Hindlimb muscle (tissue), 1 donor: Measurements from ENCODE around the gene NDST3. TPM values are rescaled to one million over a fixed set of nuclear protein-coding genes. Genes with fewer than 3 reads are reported as not detected.
"Not testable (repeated sequence)": the region's sequence is repeated elsewhere in the genome, so short reads cannot be mapped to it uniquely, and the experiment has no call there.

Experiments used
- DNase-seq: peaks from one replicate; pipeline ENCODE4 v3.0.0-alpha.2; 2013
- polyA plus RNA-seq: library from polyadenylated mRNA; unstranded; fragments of 120-200 nt; gene quantifications from one replicate; pipeline ENCODE4 v1.2.1, GENCODE V29; 2013; ENCODE audit not compliant: insufficient read length

The NDST3 gene
- polyA plus RNA-seq, 1 donor = not detected

- DNase-seq = no peak
These were observed 242.3 kb downstream of the NDST3 start for GRCh38 chr4:118276580-118276979.

GRCh38 chr4:118277243-118277642, 243.0 kb downstream of the NDST3 start:
- DNase-seq = no peak

- peak; percentile 94 for DNase-seq
These were observed 244.4 kb downstream of the NDST3 start for GRCh38 chr4:118278473-118279274.

GRCh38 chr4:118279328-118279727, 245.0 kb downstream of the NDST3 start:
- DNase-seq = no peak

- no peak for DNase-seq
These were observed 245.7 kb downstream of the NDST3 start for GRCh38 chr4:118279920-118280432.

GRCh38 chr4:118280501-118281218, 246.4 kb downstream of the NDST3 start:
- DNase-seq = peak; percentile 56

GRCh38 chr4:118281611-118282442, 247.5 kb downstream of the NDST3 start:
- DNase-seq = no peak

GRCh38 chr4:118282692-118283091, 248.4 kb downstream of the NDST3 start:
- DNase-seq = no peak

GRCh38 chr4:118284169-118284568, 249.9 kb downstream of the NDST3 start:
- DNase-seq = no peak

- no peak for DNase-seq
These were observed 251.6 kb downstream of the NDST3 start for GRCh38 chr4:118285931-118286330.

GRCh38 chr4:118286685-118287084, 252.4 kb downstream of the NDST3 start:
- DNase-seq = no peak

- no peak for DNase-seq
These were observed 253.6 kb downstream of the NDST3 start for GRCh38 chr4:118287711-118288451.

- DNase-seq = peak; percentile 32
These were observed 255.5 kb downstream of the NDST3 start for GRCh38 chr4:118289794-118290193.

- DNase-seq = no peak
These were observed 256.7 kb downstream of the NDST3 start for GRCh38 chr4:118290951-118291350.

- no peak for DNase-seq
These were observed 262.4 kb downstream of the NDST3 start for GRCh38 chr4:118296729-118297128.

- not testable (repeated sequence) for DNase-seq
These were observed 265.3 kb downstream of the NDST3 start for GRCh38 chr4:118299619-118300018.

- DNase-seq = no peak
These were observed 273.4 kb downstream of the NDST3 start for GRCh38 chr4:118307643-118308042.
